ENCODE data around the gene IRF9. TPM values are rescaled to one million over a fixed set of nuclear protein-coding genes. Genes with fewer than 3 reads are reported as not detected.

IRF9 gene
- total RNA-seq, 1 experiment from 2014 or later, result 25.1 TPM

GRCh38 chr14:24146978-24147760, 13.9 kb upstream of the IRF9 start, which contains the start of gene RNF31:
Gene RNF31, plus strand, starts transcription at chr14:24147498. Its CDS starts 201 bp downstream, at chr14:24147699.
- H3K27me3 ChIP-seq (replicated peaks; ENCODE audit: insufficient read depth, low read depth, low read length, poor library complexity), result no peaks in the 10 kb centered on the region
- peaks cover 12% of the 10 kb centered on the region for H3K4me1 ChIP-seq (ENCODE audit: insufficient read depth, low read length, poor library complexity, severe bottlenecking)
- peak within 1 kb of the TSS; percentile 87 for H3K27ac ChIP-seq (ENCODE audit: low read depth, low read length, poor library complexity, severe bottlenecking)
- H3K4me3 ChIP-seq (ENCODE audit: low read depth, low read length, poor library complexity, severe bottlenecking), result peak within 1 kb of the TSS; percentile 90
- TF ChIP-seq CTCF (conservative IDR thresholded peaks at IDR 0.05; ENCODE audit: low read depth, low read length) (no peak), EZH2 (IDR thresholded peaks at IDR 0.05; ENCODE audit: borderline replicate concordance, low read depth, low read length, poor library complexity, severe bottlenecking) (no peak)
- ChIA-PET POLR2A (ENCODE audit: low non-redundant PET) (interaction anchor here (0.5 to 1.0 kb wide), 5 partner anchors 8 to 224 kb away, joined by 3 to 6 read pairs (median 4); partner anchors contain the start of genes DCAF11 and NRL), CTCF (interaction anchor here (1.0 kb wide), 1 partner anchor 39 kb away, joined by 3 read pairs; no protein-coding TSS in a partner anchor)
- peaks cover 42% of the 10 kb centered on the region for H3K36me3 ChIP-seq (ENCODE audit: insufficient read depth, low read length, poor library complexity, severe bottlenecking)
- H3K9me3 ChIP-seq (ENCODE audit: low read depth, low read length, poor library complexity, severe bottlenecking), result no peaks in the 10 kb centered on the region
- BruUV-seq (replicated peaks), result no TSS peak
- peak; percentile 99 for DNase-seq (ENCODE audit: low spot score)
- intact Hi-C loops (cut with micrococcal nuclease; ENCODE audit: unreplicated experiment), result loop anchor here (1.0 to 5.0 kb wide), 2 partner anchors 14 to 40 kb away; partner anchors contain the start of genes IPO4 and IRF9

- H3K36me3 ChIP-seq (ENCODE audit: insufficient read depth, low read length, poor library complexity, severe bottlenecking), result peaks cover 48% of the 10 kb centered on the region
- TSS peak; percentile 46 for BruUV-seq (replicated peaks)
- intact Hi-C loops (cut with micrococcal nuclease; ENCODE audit: unreplicated experiment), result loop anchor here (1.0 to 5.0 kb wide), 2 partner anchors 13 to 39 kb away; partner anchors contain the start of genes IPO4 and IRF9
- peak overlapping the region; percentile 90 for H3K4me3 ChIP-seq (ENCODE audit: low read depth, low read length, poor library complexity, severe bottlenecking)
- ChIA-PET POLR2A (ENCODE audit: low non-redundant PET) (interaction anchor here (0.6 kb wide), 1 partner anchor 223 kb away, joined by 3 read pairs; no protein-coding TSS in a partner anchor), CTCF (no interaction called here)
- peak overlapping the region; percentile 87 for H3K27ac ChIP-seq (ENCODE audit: low read depth, low read length, poor library complexity, severe bottlenecking)
- no peaks in the 10 kb centered on the region for H3K9me3 ChIP-seq (ENCODE audit: low read depth, low read length, poor library complexity, severe bottlenecking)
- TF ChIP-seq CTCF (conservative IDR thresholded peaks at IDR 0.05; ENCODE audit: low read depth, low read length) (no peak), EZH2 (IDR thresholded peaks at IDR 0.05; ENCODE audit: borderline replicate concordance, low read depth, low read length, poor library complexity, severe bottlenecking) (no peak)
- no peak for DNase-seq (ENCODE audit: low spot score)
- no peaks in the 10 kb centered on the region for H3K27me3 ChIP-seq (replicated peaks; ENCODE audit: insufficient read depth, low read depth, low read length, poor library complexity)
- peaks cover 12% of the 10 kb centered on the region for H3K4me1 ChIP-seq (ENCODE audit: insufficient read depth, low read length, poor library complexity, severe bottlenecking)
Measured at GRCh38 chr14:24147761-24148428, 13.2 kb upstream of the IRF9 start.

- H3K36me3 ChIP-seq (ENCODE audit: insufficient read depth, low read length, poor library complexity, severe bottlenecking), result peaks cover 41% of the 10 kb centered on the region
Measured at GRCh38 chr14:24149302-24149969, 11.6 kb upstream of the IRF9 start.

More at GRCh38 chr14:24149302-24149969, 11.6 kb upstream of the IRF9 start:
- ChIA-PET POLR2A (ENCODE audit: low non-redundant PET) (no interaction called here), CTCF (no interaction called here)
- Histone ChIP-seq H3K9me3 (ENCODE audit: low read depth, low read length, poor library complexity, severe bottlenecking) (no peaks in the 10 kb centered on the region), H3K27ac (ENCODE audit: low read depth, low read length, poor library complexity, severe bottlenecking) (no peak overlapping the region), H3K4me3 (ENCODE audit: low read depth, low read length, poor library complexity, severe bottlenecking) (no peak overlapping the region), H3K27me3 (replicated peaks; ENCODE audit: insufficient read depth, low read depth, low read length, poor library complexity) (no peaks in the 10 kb centered on the region), H3K4me1 (ENCODE audit: insufficient read depth, low read length, poor library complexity, severe bottlenecking) (peaks cover 12% of the 10 kb centered on the region)
- no TSS peak for BruUV-seq (replicated peaks)
- DNase-seq (ENCODE audit: low spot score), result no peak
- intact Hi-C loops (cut with micrococcal nuclease; ENCODE audit: unreplicated experiment), result loop anchor here (5.0 kb wide), 1 partner anchor 38 kb away; the partner anchor contains the start of gene IPO4
- TF ChIP-seq EZH2 (IDR thresholded peaks at IDR 0.05; ENCODE audit: borderline replicate concordance, low read depth, low read length, poor library complexity, severe bottlenecking), result no peak
- no peak for TF ChIP-seq CTCF (conservative IDR thresholded peaks at IDR 0.05; ENCODE audit: low read depth, low read length)

Measured in A673 (cell line).